ENCODE measurements around the gene CDH4. TPM values are rescaled to one million over a fixed set of nuclear protein-coding genes. Genes with fewer than 3 reads are reported as not detected.

The CDH4 gene
- total RNA-seq, 1 donor from 2014 or later: not detected

DNA sequence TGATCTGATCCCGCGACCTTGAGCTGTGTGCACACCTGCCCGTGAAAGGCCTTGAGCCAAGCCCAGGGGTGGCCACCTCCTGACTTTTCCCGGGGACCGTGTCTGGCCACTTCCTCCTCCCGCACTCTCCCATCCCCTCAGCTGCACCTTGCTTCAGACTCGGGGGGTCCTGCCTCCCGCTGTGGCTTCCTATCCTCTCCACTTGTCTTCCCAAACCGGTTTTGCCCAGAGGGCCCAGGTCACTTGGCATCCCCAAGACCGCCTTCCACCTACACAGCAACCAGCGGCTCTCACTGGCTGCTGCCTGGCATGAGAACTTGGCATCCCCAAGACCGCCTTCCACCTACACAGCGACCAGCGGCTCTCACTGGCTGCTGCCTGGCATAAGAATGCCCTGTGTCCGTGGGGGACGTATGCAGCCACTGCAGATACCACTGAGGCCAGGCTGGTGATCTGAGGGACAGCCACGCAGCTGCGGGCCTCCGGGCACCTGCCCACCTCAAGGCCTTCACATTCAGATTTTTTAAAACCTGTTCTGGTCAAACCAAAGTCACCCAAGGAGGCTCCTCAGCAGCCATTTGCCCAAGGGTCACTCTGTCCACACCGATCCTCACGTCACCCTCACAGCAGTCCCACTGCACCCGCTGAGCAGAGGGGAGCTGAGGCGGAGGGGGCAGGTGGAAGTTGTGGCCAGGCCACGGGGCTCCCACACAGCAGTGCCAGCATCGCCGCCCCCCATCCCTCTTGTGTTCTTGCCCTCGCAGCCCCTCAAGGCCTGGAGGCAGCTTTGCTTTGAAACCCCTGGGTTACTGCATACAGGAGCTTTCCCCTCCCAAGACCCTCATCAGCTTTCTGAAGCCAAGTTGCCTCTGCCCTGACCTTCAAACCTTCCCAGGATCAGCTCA is 568.1 kb downstream of the CDH4 start:
- intact Hi-C loops (cut with micrococcal nuclease): no loop called here
- H3K27ac Mint-ChIP-seq: no peak overlapping the region
- H3K4me3 Mint-ChIP-seq: no peak overlapping the region
- ChIA-PET CTCF (no interaction called here), POLR2A (no interaction called here)
- H3K27me3 Mint-ChIP-seq: no peaks in the 10 kb centered on the region
- DNase-seq: no peak
- H3K36me3 Mint-ChIP-seq (ENCODE audit: low read depth): no peaks in the 10 kb centered on the region
- TF ChIP-seq, protein P1, sequence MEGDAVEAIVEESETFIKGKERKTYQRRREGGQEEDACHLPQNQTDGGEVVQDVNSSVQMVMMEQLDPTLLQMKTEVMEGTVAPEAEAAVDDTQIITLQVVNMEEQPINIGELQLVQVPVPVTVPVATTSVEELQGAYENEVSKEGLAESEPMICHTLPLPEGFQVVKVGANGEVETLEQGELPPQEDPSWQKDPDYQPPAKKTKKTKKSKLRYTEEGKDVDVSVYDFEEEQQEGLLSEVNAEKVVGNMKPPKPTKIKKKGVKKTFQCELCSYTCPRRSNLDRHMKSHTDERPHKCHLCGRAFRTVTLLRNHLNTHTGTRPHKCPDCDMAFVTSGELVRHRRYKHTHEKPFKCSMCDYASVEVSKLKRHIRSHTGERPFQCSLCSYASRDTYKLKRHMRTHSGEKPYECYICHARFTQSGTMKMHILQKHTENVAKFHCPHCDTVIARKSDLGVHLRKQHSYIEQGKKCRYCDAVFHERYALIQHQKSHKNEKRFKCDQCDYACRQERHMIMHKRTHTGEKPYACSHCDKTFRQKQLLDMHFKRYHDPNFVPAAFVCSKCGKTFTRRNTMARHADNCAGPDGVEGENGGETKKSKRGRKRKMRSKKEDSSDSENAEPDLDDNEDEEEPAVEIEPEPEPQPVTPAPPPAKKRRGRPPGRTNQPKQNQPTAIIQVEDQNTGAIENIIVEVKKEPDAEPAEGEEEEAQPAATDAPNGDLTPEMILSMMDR (IDR thresholded peaks at IDR 0.05): no peak
- peaks cover 3% of the 10 kb centered on the region for H3K9me3 Mint-ChIP-seq
- ATAC-seq (ENCODE audit: low read depth): no peak
- no peaks in the 10 kb centered on the region for H3K4me1 Mint-ChIP-seq

DNA sequence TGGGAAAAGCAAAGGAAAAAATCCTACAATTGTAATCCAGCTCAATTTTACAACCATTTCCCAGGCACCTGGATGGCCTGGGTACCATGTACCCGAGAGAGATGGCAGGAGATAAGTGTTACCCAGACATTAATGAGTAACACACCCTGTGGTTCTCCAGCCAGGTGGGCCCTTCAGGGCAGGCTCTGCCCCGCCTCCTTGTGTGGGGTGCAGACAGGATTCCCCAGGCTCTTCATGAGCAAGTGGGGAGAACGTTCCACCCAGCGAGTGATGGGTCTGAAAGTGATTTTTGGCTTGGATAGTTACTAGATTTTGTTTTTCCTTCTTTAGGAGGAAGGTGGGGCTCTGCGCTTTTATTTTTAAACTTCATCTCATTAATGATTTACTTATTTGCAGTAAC is 569.7 kb downstream of the CDH4 start:
- H3K27me3 Mint-ChIP-seq: no peaks in the 10 kb centered on the region
- H3K4me3 Mint-ChIP-seq: no peak overlapping the region
- H3K27ac Mint-ChIP-seq: no peak overlapping the region
- TF ChIP-seq, protein P1 (IDR thresholded peaks at IDR 0.05): no peak
- ATAC-seq (ENCODE audit: low read depth) (no peak), DNase-seq (no peak)
- POLR2A ChIA-PET: no interaction called here
- peaks cover 5% of the 10 kb centered on the region for H3K9me3 Mint-ChIP-seq
- CTCF ChIA-PET: no interaction called here
- no peaks in the 10 kb centered on the region for H3K36me3 Mint-ChIP-seq (ENCODE audit: low read depth)
- intact Hi-C loops (cut with micrococcal nuclease): no loop called here
- no peaks in the 10 kb centered on the region for H3K4me1 Mint-ChIP-seq

DNA sequence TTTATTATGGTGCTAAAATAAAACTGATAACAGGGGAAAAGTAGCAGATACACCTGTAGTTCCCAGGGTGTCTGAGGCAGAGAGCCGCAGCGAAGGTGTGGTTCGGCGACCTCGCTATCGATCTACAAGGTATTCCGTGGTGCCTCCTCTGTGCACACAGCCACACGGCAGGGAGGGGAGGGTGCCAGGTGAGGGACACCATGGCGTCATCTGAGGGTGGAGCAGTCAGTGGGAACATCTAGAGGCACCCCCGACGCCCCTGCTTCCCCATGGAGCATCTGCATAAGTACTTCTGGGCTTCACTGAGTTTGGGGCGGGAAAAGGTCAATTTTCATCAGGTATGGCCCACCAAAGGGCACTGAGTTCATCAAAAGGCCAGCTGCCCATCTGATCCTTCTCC is 570.3 kb downstream of the CDH4 start:
- DNase-seq: no peak
- no peaks in the 10 kb centered on the region for H3K4me1 Mint-ChIP-seq
- no peak overlapping the region for H3K4me3 Mint-ChIP-seq
- ATAC-seq (ENCODE audit: low read depth): no peak
- no peaks in the 10 kb centered on the region for H3K27me3 Mint-ChIP-seq
- ChIA-PET POLR2A (no interaction called here), CTCF (no interaction called here)
- peaks cover 6% of the 10 kb centered on the region for H3K9me3 Mint-ChIP-seq
- no peaks in the 10 kb centered on the region for H3K36me3 Mint-ChIP-seq (ENCODE audit: low read depth)
- intact Hi-C loops (cut with micrococcal nuclease): no loop called here
- H3K27ac Mint-ChIP-seq: no peak overlapping the region
- TF ChIP-seq, protein P1 (IDR thresholded peaks at IDR 0.05): no peak

DNA sequence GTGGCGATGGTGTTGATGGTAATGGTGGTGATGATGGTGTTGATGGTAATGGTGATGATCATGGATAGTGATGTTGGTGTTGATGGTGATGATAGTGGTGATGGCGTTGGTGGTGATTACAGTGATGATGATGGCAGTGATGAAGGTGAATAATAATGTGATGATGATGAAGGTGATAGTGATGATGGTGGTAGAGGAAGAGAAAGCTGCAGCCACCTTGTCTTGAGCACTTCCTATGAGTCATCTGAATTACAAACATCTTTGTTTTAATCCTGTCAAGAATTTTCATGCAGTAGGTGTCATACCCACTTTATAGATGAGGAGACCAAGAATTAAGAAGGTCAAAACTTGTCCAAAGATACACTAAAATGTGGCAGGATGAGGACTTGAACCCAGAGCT is 571.2 kb downstream of the CDH4 start:
- H3K27me3 Mint-ChIP-seq: no peaks in the 10 kb centered on the region
- CTCF ChIA-PET: no interaction called here

DNA sequence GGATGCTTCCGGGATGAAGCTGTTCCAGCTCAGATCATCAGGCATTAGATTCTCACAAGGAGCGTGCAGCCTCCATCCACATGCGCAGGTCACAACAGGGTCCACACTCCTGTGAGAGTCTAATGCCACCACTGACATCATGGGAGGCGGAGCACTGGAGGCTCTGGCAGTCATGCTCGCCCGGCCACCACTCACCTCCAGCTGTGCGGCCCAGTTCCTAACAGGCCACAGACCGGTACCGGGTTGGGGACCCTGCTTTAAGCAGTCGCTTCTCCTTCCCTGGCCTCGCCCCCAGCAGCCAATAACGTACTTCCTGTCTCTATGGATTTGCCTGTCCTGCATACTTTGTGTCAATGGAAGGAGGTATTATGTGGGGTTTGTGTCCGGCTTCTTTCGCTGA is 576.8 kb downstream of the CDH4 start:
- Mint-ChIP-seq H3K27me3 (peaks cover 3% of the 10 kb centered on the region), H3K36me3 (ENCODE audit: low read depth) (no peaks in the 10 kb centered on the region), H3K9me3 (peaks cover 3% of the 10 kb centered on the region), H3K4me3 (no peak overlapping the region), H3K27ac (no peak overlapping the region), H3K4me1 (no peaks in the 10 kb centered on the region)
- ChIA-PET POLR2A (no interaction called here), CTCF (no interaction called here)
- TF ChIP-seq, protein P1 (IDR thresholded peaks at IDR 0.05): no peak
- ATAC-seq (ENCODE audit: low read depth): no peak
- no peak for DNase-seq
- intact Hi-C loops (cut with micrococcal nuclease): no loop called here

More for the DNA sequence above, 571.2 kb downstream of the CDH4 start:
- no peak overlapping the region for H3K27ac Mint-ChIP-seq
- POLR2A ChIA-PET: no interaction called here
- H3K36me3 Mint-ChIP-seq (ENCODE audit: low read depth): no peaks in the 10 kb centered on the region
- peaks cover 6% of the 10 kb centered on the region for H3K9me3 Mint-ChIP-seq
- ATAC-seq (ENCODE audit: low read depth) (no peak), DNase-seq (no peak)
- intact Hi-C loops (cut with micrococcal nuclease): no loop called here
- no peak overlapping the region for H3K4me3 Mint-ChIP-seq
- no peaks in the 10 kb centered on the region for H3K4me1 Mint-ChIP-seq
- TF ChIP-seq, protein P1 (IDR thresholded peaks at IDR 0.05): no peak

Measured in activated B cell treated with CpG ODN at 0.5 μM for 24 hours (primary cell).